Left renal cortex interstitium (tissue), 4 donors: ENCODE data around the gene HCFC2. TPM values are rescaled to one million over a fixed set of nuclear protein-coding genes. Genes with fewer than 3 reads are reported as not detected.

Experiments
- DNase-seq, 4 donors: peaks; one replicate each; pipeline ENCODE4 v3.0.0-alpha.2; 2013; ENCODE audit warnings: low read depth in 4 of 4, low spot score in 2 of 4, missing footprints in 1 of 4
- polyA plus RNA-seq, 4 donors: library from polyadenylated mRNA; unstranded; fragments of 120-200 nt; gene quantifications; one replicate each; pipeline ENCODE4 v1.2.1, GENCODE V29; 2013; ENCODE audit not compliant: insufficient read length in 4 of 4

Gene HCFC2
- polyA plus RNA-seq, 4 donors: 15.4 to 17.9 (median 17.5) TPM

DNA sequence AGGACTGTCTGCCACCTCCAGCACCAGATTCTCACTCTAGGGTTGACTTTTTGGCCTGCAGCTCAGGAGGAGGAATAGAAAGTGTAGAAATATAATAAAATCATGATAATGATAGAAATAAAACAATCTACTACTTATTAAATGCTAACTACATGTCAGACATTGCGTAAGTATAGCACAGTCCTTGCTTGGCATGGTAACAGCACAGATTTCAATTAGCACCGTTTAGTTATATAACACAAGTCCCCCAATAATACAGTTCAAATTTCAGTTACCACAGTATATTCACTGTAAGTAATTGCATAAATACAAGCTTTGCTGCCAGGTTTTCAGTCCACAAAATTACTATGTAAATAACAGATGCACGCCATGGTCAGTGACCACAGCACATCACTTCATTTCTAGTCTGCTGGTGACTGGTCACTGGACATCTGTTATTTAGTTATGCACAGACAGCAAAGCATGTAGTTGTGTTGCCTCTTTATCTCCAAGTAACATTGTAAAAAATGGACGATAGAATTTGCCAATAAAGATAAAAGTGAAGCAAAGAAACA is 7.8 kb upstream of the HCFC2 start:
- no peak for DNase-seq

DNA sequence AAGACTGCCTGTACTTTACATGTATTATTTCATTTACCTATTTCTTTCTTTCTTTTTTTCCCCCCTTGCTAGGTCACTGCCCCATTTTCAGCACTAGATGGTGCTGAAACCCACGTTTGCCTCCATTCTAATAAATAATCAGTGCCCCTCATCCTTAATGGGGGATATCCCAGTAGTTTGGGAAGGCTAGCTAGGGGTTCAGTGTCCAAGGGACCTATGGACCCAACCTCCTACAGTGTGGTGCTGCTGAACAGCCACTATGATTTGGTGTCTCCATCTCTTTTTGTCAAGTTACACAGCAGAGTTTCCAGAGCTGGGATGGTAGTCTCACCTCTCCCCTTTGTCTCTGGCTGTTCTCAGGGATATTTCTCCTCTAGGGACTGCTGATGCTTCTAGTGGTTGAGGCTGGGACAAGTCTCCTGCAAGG is 6.5 kb upstream of the HCFC2 start:
- no peak for DNase-seq

DNA sequence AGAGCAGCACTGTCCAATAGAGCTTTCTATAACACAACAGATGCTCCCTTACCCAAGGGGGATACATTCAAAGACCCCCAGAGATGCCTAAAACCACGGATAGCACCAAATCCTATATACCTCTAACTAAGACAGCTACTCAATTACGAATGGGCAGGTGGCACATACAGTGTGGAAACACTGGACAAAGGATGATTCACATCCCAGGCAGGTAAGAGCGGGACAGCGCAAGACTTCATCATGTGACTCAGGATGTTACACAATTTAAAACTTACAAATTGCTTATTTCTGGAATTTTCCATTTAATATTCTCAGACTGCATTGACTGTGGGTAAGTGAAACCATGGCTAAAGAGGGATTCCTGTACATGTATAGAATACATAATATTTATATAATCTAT is 5.5 kb upstream of the HCFC2 start:
- DNase-seq: no peak

DNA sequence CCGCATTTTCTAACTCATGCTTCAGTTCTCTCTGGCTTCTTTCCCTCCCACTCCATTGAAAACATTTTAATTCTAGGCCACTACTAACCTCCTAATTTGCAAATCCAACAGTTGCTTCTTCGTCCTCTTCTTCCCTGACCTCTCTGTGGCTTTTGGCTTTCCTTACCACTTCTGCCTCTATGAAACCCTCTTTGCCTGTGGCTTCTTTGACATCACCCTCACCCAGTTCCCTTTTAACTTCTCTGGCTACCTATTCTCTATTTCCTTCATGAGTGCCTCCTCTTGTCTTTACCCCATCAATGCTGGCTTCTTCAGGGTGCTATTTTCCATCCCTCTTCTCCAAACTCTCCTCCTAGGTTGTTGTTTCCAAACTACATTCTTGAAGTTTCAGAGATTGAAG is 4.4 kb upstream of the HCFC2 start:
- DNase-seq: no peak

DNA sequence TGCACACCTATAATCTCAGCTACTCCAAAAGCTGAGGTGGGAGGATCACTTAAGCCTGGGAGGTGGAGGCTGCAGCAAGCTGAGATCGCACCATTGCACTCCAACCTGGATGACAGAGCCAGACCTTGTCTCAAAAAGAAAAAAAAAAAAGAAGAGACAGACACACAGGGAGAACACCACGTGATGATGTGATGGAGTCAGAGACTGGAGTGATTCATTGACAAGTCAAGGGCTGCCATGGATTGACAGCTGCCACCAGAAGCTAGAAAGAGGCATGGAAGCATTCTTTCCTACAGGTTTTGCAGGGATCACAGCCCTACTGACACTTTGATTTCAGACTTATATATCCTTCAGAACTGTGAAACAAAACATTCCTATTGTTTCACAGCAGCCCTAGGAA is 3.5 kb upstream of the HCFC2 start:
- DNase-seq: no peak

DNA sequence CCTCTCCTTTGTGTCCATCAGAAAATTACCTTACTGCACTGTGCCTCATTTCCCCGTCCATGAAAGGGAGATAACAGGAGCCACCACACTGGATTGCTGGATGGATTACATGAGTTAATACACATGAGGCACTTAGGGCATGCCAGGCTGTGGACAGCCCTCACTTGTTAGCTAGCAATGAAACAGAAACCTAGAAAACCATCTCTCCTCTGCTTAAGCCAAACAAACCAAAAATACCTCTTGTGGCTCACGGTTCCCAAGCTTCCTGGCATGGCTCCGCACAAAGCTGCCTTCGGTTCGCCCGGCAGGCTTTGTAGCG is 660 bp upstream of the HCFC2 start:
- peak in 1 of 4 donors; percentile 21 for DNase-seq

DNA sequence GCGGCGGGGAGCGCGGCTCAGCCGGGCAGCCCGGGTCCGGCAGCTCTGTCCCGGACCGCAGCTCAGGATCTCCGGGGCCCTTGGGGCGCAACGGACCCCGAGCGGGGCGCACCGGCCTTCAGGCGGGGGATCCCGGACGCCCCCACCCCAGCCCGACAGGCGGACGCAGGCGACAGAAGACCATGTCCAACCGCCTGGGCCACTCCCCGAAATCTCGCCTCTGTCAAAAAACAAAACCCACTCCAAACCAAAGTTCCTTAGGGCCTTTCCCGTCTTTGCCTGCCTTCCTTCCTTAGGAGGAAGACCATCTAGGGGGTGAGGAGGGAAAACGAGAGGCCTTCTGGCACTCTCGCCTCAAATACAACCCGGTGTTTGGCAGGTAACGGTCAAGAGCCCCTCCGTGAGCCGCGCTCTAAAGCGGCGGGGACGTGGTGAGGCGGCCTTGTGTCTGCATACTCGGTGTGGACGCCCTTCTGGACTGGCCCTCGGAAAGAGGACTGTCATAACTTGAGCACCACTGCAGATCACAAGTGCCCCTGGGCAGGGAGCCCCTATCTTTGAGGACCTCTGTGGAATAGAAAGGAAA is 604 bp downstream of the HCFC2 start:
- no peak for DNase-seq

DNA sequence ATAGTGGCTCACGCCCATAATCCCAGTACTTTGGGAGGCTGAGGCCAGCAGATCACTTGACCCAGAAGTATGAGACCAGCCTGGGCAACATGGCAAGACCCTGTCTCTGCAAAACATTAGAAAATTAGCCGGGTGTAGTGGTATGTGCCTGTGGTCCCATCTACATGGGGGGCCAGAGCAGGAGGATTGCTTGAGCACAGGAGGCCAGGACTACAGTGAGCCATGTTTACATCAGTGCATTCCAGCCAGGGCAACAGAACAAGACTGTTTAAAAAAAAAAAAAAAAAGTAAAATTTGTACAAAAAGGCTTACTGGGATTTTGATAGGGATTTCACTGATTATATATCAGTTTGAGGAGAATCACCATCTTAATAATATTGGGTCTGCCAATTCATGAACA is 7.8 kb downstream of the HCFC2 start:
- DNase-seq: no peak

DNA sequence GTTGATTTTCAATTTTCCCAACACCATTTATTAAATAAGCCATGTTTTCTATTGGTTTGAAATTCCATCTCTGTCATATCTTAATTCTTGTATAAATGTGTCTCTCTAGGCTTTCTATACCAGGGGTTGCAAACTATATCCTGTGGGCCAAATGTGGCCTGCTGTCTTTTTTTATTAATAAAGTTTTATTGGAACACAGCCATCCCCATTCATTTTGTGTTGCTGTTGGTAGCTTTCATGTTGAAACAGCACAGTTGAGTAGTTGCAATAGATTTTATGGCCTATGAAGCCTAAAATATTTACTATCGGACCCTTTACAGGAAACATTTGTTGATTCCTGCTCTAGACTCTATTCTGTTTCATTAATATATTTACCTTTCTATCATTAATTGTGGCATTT is 9.4 kb downstream of the HCFC2 start:
- no peak for DNase-seq

DNA sequence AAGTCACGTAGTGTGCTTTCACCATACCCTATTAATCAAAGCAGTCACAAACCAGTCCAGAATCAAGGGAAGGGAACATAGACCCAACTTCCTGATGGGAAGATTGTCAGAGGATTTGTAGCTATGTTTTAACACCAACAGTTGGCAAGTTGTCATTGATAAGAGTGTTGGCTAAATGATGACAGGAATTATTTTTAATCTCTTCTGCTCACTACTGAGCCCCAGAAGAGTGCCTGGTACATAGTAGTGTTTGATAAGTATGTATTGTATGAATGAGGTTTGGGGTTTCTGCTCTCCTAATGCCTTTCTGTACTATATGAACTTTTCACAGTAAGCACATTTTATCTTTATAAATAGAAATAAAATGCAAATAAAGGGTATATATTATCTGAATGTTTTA is 14.7 kb downstream of the HCFC2 start:
- DNase-seq: no peak

DNA sequence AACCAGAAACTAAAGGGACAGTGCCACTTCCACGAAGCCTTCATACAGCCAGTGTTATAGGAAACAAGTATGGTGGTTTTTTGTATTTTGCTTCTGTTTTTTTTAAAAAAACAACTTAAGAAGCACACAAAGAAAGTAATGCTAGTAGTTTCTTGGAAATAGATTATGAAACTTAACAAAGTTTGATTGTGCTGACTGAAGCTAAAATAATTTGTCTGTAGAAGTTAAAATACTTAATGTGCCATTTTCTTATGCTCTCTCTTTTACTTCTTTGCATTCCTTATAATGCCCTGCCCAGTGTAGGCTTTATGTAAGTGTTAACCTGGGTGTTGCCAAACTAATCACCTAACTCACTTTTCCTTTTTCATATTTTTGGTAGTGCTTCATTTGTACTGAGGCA is 16.4 kb downstream of the HCFC2 start:
- DNase-seq: no peak

DNA sequence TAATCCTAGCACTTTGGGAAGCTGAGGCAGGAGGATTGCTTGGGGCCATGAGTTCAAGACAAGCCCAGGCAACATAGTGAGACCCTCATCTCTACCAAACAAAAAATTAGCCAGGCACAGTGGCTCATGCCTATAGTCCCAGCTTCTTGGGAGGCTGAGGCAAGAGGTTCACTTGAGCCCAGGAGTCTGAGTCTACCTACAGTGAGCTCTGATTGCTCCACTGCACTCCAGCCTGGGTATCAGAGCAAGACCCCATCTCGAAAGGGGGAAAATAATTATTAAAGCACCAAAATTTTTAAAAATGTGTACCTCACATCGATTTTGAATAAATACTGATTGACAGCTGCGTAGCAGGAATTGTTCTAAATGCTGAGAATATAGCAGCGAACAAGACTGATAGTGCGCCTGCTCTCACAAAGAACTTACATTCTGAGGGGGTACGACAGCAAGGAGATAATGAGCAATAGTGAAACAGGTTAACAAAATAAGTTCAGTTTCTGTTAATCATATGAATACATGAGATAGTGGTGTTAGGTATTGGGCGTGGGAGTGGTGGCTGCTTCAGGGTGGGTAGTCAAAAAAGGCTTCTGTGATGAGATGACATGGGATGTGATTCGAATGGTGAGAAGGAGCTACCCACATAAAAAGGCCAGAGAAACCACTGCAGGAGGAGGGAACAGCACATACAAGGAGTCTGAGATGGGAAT is 19.6 kb downstream of the HCFC2 start:
- DNase-seq: no peak

DNA sequence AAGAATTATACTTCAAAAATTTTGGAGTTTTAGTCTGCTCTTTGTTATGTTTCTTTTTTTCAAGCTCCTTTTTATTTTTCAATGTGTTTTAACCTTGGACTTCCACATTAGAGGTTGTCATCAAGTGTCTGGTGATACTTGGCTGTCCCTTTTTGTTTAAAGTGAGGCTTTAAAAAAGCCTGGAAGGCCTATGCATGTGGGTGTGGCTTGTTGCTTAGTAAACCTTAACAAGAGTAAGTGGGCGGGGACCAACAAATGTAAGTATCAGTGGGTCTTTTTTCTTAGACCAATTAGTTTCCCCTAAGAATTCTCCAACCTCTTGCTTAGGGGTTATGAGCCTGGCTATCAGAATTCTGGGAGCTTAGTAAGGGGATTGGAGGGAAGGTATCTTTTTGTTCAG is 26.4 kb downstream of the HCFC2 start:
- no peak for DNase-seq

DNA sequence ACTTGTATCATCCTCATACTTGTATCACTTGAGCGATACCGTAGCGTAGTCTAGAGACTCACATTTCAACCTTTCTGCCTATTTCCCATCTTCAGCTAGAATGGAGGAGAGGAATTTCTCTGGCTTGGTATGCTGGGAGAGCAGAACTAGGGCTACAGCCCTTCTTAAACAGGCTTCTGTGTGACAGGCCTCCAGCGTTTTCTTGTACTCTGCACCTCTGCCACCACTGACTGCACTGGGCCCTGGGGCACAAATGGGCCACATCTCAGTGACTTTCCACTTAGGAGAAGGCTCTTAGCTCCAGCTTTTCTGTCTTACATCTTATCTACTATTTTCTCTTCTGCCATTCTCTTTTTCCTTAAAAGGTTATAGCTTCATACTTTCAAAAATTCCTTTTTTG is 26.8 kb downstream of the HCFC2 start:
- DNase-seq: no peak

DNA sequence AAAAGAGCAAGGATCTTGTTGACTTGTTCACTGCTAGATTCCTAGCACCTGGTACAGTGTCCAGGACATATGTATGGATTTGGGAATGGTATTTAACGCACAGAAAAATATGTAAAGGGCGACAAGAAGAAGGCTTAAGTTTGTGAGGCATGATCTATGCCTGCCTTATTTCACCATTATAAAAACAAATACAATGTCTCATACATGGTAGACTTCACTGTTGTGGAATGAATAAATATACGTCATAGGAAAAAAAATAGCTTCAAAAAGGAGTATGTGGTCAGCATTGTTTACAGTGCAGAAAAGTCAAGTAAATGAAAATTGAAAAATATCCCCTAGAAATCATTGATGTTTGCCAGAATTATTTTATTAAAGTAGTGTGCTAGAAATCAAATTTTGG is 30.0 kb downstream of the HCFC2 start:
- no peak for DNase-seq

DNA sequence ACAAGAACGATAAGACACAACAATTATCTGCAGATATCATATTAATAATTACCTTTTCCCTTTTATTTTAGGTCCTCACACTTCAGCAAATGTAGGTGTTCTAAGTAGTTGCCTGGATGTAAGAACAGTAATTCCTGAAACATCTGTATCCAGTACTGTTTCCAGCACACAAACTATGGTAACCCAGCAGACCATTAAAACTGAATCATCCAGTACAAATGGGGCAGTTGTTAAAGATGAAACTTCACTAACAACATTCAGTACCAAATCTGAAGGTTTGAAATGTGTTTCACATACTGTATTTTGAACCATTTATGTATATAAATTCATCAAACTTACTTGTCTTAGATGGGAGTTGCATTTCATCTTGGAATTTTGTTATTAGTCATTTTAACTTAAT is 31.0 kb downstream of the HCFC2 start:
- no peak for DNase-seq

DNA sequence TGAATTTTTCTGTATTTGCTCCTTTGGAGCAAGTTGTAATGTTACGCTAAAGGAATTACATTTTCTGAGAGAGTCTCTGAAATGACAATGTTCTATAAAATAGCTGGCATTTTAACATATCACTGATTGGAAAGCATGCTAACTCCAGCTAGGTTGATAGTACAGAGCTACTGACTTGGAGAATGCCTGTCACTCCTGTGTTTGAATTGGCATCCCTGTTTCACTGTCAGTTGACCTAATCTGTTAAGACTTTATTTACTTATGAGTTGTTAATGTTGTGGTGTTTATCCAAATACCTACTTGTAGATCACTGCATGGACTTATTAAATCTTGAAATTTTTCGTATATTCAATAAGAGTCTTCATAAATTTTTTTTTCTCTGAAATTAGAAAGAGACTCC is 33.6 kb downstream of the HCFC2 start:
- DNase-seq: no peak

DNA sequence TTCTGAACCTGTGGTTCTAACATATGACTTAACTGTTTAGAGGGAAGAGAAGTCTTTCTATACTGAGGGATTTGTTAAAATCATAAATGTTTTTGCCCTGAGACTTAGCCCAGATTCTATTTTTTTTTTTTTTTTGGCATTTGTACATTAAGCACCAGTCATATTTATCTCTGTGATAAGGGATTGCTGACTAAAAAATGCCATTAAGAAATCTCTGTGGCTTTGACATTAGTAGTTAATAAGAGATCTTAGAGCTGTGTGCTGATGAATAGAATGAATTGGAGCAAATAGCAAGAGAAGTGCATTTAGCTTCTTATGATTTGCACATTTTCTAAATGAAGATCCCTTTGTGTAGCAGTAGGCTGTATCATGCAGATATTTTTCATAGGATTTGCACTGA is 41.1 kb downstream of the HCFC2 start:
- no peak for DNase-seq

DNA sequence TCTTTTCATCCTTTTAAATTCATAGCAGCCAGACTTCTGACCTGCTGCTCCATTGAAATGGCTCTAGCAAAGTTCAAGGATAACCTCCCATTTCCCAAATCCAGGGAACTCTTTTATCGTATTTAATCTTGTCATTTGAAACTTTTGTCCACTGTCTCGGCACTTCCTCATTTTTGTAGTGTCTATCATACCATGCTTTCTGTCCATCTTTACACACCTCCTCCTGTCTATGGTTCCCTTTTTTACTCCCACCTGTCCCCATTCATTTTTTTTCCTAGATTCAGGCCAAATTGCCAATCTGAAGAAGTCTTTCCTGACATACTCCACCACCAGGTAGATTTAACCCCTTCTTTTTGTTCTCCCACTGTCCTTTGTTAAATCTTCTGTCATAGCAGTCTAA is 42.6 kb downstream of the HCFC2 start:
- DNase-seq: no peak

DNA sequence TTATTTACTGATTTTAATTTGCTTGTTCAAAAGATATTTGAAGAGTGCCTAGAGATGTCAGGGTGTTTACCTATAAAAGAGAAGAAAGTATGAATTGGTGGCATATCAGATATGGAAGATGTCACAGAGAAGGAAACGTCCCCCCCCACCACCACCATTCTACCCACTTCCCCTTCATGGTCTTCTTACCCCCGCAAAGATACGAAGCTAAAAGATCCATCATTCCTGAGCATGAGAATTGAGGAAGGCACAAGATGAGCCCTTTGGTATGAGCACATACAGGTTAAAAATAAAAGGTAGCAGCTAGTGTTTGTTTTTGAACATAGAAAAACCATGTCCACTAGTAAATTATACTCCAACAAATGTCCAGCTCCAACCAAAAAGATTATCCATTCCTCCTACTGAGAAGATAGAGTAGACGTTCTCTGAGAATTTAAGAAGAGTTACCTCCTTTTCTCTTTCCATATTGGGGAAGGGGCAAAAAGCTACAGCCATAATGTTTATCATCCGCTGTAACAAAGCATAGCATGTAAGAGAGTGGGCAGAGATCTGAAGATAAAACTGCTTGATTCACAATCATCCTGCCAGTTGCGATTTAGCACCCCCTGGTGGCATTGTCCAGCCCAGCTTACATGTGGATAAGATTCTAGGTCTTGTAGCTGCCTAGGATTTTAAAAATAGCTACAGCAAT is 44.6 kb downstream of the HCFC2 start:
- DNase-seq: peak; percentile 41 to 76 (median 64)

DNA sequence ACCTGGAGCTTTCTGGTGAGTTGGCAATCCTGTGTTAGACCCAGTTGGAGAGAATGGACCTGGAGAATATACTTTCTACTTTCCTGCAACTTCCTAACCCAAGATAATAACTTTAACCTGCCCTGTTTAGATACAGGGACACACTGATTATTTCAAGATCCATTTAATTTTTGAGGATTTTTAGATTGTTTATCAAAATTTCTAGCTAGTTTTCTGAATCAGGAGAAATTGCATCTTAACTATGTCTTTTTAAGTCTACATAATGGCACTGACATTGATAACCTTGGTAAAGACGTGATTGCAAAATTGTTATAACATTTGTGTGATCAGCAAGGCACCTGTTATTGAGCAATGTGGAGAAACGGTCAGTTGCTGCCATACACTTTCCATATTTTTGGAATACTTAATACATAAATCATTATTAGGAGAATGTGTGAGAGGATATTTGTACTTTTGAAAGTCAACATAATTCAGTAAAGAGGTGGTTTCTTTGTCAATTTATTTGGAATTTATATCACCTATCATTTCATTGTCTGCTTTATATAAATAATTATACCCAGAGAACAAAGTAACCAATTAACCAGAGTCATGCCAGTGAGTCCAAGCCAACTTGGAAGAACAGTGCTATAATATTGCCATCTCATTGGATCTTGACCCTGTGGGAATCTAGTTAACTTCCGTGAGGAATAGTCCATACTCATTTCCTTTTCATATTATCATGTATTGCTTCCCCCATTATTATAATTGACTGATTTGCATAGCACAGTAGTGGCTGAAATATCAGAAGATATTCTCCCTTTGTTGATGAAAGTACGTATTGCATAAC is 45.3 kb downstream of the HCFC2 start:
- no peak for DNase-seq
